CD4-positive, alpha-beta T cell treated with Interleukin-1 beta for 1 hour (primary cell): Measurements from ENCODE around the gene IL10RB.
A peak's percentile ranks its signal among the peaks of the same experiment; 100 is the strongest.
"Not testable (repeated sequence)": the region's sequence is repeated elsewhere in the genome, so short reads cannot be mapped to it uniquely, and the experiment has no call there.

Source experiments
- DNase-seq, 2 donors: peaks; one replicate each; pipeline ENCODE4 v3.0.0-alpha.2; 2020 to 2022

The IL10RB gene

DNA sequence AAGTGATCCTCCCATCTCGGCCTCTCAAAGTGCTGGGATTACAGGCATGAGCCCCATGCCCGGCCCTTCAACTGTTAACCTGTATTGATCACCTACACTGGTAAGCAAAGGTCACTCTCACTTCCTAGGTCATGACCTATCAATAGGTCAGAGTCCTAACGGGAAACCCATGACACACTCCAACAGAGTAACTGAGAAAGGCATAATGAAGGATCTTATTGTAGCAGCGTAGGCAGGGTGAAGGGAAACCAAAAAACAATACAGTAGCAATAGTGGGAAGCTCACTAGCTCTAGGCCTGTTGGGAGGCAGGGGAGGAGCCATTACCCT, 39.1 kb downstream of the IL10RB start:
- DNase-seq, result no peak

DNA sequence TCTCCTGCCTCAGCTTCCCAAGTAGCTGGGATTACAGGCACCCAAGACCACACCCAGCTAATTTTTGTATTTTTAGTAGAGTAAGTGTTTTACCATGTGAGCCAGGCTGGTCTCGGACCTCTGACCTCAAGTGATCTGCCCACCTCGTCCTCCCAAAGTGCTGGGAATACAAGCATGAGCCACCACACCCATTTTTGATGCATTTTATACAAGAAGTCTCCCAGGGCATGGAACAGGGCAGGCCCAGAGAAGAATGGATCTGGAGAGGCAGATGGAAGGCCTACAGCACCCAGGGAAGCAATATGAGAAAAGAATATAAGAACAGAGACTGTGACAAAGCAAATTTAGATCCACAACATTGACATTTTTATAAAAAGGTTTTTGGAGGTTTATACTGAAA, 39.8 kb downstream of the IL10RB start:
- no peak for DNase-seq

DNA sequence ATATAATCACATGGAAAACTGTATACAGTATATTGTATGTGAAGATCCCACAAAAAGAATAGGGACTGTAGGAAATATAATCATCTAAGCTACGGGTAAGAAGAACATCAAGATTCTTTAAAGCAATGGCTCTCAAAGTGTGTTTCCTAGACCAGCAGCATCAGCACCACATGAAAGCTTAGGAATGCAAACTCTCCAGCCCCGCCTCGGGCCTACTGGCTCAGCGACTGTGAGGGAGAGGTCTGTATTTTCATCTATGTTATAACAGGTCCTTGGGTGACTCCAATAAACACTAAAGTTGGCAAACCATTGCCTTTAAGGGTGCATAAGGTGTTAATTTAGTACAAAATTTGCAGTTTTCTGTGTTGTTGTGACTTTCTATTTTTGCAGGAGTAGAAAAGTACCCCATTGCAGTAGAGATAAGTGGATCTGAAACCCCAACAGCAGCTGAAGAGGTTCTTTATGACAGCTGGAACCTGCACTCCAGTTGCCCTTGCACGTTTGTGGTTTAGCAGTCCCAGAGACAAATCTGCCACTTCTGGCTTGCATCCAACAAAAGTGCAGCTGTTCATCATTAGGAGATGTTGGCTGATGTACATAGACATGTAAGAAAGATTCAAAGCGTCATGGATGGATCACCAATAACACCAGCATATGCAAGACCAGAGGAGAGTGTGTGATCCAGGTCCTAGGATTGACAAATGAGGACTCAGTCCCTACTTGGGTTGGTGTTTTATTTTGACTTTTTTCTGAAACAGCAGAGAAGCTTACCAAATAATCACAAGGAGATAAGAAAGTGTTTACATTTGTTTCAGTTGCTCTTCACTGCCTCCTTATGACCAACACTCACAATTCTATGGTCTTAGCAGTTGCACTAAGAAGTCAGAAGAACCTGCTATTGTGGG, 42.7 kb downstream of the IL10RB start:
- peak; percentile 21 to 44 for DNase-seq

DNA sequence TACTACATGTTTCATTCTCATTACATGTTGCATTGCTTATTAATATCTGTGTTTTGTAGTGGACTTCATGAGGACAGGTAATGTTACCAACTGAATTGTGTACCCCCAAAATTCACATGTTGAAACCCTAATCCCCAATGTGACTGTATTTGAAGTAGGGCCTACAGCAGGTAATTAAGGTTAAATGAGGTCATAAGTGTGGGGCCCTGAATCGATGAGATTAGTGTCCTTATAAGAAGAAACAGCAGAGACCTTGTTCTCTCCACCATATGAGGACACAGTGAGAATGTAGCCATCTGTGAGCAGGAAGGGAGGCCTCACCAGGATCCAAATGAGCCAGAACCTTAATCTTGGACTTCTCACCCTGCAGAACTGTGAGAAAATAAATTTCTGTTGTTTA, 43.6 kb downstream of the IL10RB start:
- no peak for DNase-seq

DNA sequence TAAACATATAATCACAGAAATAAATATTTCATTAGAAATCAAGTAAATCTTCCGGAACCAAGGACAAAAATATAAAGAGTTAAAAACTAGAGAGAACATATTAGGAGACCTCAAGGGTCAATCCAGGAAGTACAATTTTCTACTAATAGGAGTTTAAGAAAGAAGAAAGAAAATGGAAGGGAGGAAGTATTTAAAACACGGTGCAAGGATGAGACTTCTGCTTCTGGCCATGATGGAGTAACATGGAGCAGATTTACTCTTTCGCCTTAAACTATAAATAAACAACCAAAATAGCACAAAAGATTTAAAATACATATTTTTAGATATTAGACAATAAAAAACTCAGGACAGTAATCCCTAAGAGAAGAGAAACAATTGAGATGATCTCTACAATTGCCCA, 46.0 kb downstream of the IL10RB start:
- no peak for DNase-seq

DNA sequence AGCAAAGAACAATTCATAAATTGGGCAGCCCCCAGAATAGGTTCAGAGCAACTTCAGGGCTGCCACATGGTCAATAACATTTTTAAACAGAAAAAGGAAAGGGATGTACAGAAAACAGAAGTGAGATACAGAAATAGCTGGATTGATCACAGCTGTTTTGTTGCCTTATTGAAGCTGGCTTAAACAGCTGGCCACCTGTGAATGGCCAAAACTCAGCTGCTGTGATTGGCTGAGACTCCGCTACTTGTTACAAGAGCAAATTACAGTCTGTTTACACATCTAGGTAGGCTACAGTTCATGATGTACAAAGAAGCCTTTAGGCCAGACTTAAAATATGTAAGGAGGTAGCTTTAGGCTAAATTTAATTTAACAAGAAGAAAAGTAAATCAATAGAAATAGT, 47.0 kb downstream of the IL10RB start:
- no peak for DNase-seq

DNA sequence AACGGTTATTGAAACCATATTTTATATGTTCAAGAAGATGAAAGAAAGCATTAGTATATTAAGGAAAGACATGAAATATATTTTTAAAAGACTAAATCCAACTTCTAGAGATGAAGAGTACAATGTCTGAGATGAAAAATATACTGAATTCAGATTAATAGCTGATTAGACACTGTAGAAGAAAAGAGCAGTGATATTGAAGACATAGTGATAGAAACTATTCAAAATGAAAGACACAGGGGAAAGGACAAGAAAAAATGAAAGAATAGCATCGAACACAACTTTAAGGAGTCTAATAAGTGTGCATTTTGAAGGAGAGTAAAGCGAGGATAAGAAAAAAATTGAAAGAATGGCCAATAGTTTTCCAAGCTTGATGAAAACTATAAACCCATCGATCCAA, 47.4 kb downstream of the IL10RB start:
- DNase-seq, result no peak

DNA sequence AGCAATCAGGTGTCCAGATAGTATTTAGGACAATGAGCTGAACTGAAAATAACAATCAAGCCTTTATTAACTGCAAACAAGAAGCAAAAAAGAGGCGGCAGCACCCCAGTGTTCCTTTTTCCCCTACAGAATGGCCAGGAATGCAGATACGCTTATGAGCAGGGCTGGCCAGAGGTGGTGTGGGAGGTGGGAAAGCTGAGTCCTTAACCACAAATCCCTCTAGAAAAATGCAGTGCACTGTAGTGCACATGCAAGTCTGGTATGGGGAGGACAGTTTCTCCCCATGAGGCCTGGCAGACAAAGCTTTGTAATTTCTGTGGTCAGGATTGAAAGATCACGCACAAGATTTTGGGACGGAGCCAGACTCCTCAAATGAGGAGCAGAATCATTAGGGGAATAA, 47.9 kb downstream of the IL10RB start:
- DNase-seq, result no peak

DNA sequence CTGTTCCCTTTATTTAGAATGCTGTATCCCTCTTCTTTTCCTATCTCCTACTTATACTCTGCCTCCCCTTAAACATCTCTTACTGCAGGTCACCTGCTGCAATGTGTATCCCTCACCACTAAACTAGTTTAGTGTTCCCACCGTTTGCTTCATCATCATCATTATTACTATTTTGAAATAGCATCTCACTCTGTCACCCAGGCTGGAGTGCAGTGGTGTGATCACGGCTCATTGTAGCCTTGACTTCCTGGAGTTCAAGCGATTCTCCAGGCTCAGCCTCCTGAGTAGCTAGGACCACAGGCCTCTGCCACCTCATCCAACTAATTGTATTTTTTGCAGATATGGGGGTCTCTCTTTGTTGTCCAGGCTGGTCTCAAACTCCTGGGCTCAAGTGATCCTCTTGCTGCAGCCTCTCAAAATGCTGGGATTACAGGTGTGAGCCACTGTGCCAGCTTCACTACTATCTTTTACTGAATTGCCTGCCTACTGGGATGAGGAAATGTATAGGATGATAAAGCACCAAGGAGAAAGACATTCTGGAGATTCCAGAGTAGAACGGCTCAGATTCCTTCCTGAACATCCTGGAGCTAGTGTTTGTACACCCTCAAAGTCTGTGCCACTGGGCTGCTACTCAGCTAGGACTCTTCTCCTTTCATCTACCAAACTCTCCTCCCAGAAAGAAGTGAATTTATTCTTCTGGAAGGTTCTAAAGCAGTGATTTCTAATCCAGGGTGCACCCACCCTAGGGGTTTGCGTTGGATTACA, 50.0 kb downstream of the IL10RB start:
- no peak for DNase-seq

DNA sequence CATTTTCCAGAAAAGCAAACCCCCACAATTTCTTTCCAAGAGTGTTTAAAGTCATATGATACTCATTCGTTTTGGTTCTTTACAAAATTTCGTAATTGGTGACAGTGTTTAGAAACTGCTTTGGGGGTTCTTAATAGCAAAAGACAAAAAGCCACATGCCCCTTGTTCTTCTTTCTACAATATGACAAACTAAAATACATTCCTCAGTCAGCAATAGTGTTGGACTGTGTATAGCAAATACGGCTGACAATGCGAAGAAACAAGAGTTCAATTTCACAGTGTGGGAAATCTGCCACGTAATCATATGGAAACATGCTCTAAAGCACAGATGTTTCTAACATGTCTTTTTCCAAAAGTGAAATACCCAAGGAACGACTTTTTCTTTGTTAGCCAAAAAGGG, 51.0 kb downstream of the IL10RB start:
- DNase-seq, result no peak

DNA sequence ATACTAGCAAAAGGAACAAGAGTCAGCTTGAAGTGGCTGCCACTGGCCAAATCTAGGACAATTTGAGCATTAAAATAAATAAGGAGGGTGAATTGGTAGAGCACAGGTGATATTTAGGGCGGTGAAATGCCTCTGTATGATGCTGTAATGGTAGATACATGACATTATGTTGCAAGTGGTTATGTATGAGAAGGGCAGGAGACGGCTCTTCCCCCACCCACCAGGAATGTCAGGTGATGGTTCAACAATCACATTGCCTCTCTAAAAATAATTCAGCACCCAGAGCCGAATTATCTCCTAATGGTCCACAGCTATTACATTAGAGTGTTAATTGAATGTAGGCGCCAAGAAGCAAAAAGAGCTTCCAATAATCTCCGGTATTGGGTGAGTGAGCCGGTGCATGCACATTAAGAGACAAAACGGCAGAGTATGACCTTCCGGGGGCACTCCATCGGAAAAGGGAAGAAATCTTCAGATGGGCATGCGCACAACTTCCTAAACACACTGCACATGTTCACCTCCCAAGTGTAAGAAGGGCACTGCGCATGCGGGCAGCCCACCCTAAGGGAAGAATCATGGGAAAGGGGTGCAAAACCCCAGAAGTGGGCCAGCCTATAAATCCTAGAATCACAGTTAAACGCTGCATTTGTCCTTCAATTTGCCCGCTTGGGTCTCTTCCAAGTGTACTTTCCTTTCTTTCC, 51.8 kb downstream of the IL10RB start:
- no peak for DNase-seq

DNA sequence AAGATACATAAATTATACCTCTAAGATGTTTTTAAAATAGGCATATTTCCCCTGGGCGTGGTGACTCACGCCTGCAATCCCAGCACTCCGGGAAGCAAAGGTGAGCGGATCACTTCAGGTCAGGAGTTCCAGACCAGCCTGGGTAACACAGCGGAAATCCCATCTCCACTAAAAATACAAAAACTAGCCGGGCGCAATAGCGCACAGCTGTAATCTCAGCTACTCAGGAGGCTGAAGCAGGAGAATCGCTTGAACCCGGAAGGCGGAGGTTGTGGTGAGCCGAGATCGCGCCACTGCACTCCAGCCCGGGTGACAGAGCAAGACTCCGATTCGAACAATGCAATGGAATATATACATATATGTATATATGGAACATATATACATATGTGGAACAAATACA, 54.8 kb downstream of the IL10RB start:
- not testable (repeated sequence) for DNase-seq

DNA sequence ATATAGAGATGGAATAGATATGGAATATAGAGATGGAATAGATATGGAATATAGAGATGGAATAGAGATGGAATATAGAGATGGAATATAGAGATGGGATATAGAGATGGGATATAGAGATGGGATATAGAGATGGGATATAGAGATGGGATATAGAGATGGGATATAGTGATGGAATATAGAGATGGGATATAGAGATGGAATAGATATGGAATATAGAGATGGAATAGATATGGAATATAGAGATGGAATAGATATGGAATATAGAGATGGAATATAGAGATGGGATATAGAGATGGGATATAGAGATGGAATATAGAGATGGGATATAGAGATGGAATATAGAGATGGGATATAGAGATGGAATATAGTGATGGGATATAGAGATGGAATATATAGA, 57.4 kb downstream of the IL10RB start:
- DNase-seq, result not testable (repeated sequence)

DNA sequence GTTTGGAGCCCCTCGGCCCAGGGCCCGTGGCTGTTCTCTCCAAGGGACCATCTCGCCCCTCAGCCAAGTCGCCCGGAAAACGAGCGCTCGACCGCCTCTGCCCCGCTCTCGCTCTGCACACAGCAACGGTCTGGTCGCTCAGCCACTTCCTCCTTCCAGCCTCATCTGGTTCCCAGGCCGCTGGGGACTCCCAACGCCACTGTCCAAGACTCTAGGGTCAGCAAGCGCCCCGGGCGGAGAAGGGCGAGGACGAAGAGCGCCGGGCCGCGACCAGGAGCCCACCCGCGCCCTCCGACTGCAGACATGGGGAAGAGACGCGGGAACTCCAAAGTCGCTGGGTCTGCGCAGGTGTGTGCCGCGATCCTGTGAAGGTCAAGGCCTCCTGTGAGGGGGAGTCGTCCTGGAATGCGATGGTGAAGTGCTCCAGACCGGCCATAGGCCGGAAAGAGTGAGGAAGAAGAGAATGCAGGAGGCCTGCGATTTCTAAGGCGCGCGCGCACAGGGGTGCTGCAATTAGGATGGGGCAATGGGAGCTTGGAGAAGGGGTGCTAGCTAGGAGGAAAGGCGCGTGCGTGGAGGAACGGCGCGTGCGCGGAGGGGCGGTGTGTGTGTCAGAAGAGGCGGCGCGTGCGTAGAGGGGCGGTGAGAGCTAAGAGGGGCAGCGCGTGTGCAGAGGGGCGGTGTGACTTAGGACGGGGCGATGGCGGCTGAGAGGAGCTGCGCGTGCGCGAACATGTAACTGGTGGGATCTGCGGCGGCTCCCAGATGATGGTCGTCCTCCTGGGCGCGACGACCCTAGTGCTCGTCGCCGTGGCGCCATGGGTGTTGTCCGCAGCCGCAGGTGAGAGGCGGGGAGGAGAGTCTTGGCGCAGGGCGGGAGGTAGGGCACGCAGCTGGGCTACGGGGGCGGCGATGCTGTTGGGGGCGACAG, 58.4 kb downstream of the IL10RB start, which contains the start of gene IFNAR1:
TSS of gene IFNAR1 (plus strand) at position 680 of the 931 bp plus-strand sequence. CDS start at position 766, 86 bp downstream.
- peak; percentile 97 to 98 for DNase-seq

DNA sequence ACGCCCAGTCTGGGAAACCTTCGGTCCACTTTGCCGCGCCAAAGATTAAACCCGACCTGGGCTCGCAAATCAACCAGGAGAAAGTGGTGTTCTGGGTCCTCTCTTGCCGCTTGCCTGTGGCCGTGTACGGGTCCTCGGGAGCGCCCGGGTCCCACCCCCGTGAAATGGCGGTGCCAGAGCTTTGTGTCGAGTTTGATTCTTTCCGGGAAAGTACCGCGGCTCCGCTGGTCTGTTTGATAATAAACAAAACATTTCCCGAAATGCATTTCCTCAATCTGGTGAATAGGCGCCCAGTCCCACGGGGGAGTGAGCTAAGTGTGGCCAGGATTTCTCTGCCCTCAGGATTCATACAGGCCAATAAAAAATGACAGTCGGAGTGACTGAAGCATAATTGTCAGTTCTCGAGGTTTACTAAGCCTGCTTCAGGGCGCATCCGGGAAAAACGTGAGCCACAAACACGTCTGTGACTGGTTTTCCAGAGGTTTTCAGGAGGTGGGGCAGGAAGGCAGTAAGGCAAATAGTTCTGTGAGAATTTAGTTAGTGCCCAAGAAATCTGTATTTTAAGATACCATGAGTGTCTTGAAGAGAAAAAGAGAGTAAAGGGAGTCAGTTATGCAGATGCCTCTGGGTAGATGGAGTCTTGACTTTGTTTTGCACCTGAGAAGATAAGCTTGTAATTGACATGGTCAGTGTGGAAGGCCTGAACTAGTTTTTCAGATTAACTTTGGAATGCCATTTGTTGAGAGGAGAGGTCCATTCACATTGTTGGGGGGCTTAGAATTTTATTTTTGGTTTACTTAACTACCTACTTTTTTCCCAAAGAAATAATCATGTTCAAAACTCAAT, 59.3 kb downstream of the IL10RB start:
- peak; percentile 76 to 81 for DNase-seq

DNA sequence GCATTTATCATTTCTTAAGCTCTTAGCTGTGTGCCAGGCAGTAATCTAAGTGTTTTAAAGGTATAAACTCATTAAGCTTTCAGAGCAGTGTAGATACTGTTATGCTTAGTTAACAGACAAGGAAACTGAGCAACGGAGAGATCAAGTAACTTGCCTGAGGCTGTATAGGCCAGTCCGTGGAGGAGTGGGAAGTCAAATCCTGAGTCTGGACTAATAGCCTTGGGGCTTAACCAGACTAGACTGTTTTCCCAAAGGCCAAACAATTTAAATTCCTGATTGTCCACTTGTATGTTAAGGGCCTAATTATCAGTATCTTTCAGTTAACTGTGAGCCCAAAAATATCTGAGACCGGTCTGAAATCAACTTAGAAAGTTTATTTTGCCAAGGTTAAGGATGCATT, 61.2 kb downstream of the IL10RB start:
- DNase-seq, result no peak

DNA sequence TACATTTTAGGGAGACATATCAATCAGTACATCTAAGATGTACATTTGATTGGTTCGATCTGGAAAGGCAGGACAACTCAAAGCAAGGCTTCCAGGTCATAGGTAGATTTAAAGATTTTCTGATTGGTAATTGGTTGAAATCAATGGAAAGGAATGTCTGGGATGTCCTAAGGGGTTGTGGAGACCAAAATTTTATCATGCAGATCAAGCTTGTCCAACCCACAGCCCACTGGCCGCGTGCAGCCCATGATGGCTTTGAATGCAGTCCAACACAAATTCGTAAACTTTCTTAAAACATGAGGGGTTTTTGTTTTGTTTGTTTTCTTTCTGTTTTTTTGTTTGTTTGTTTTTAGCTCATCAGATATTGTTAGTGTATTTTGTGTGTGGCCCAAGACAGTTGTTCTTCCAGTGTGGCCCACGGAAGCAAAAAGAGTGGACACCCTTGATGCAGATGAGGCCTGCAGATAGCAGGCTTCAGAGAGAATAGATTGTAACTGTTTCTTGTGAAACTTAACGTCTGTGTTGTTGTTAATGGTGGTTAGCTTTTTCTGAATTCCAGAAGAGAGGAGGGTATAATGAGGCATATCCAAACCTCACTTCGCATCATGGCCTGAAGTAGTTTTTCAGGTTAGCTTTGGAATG, 61.7 kb downstream of the IL10RB start:
- no peak for DNase-seq

DNA sequence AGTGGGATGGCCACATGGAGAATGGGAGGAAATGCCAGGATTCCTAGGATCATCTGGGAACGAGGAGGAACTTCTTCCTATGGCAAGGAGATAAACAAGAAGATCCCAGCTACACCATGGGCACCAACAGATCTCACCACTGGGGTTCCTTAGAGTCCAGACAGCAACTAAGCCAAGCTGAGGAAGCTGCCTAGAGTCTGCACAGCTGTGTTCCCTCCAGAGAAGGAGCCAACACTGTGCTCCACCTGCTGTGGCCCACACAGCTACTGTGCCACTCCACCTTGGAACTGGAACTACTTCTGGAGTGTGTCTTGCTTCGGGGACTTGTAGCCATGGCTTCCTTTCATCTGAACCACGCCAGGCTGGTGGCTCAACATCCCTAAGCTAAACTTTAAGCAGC, 64.6 kb downstream of the IL10RB start:
- no peak for DNase-seq

DNA sequence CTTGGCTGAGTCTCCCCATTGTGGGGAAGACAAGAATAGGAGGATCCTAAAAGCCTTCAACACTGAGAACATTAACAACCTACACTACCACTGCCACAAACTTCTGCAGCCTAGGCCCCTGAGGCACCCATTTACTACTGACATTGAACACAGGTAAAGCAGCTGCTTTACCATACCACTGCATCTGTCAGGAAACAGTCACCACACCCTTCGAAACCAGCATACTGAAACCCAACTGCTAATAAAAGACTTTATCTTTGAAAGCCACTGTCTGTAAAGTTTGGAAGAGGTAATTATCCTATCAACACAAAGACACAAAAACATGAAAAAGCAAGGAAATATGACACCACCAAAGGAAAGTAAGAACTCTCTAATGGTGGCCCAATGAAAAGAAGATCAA, 66.0 kb downstream of the IL10RB start:
- peak; percentile 25 to 26 for DNase-seq

DNA sequence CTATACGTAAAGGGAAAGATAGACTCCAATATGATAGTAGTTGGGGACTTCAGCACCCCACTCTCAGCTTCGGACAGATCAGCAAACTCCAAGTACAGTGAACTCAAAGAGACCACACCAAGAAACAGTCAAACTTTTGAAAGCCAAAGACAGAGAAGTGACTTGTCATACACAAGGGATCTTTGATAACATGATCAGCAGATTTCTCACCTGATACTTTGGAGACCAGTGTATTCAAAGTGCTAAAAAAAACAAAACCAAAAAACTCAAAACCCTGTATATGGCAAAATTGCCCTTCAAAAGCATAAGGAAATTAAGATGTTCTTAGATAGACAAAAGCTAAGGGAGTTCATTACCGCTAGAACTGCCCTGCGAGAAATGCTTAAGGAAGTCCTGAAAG, 68.0 kb downstream of the IL10RB start:
- no peak for DNase-seq

DNA sequence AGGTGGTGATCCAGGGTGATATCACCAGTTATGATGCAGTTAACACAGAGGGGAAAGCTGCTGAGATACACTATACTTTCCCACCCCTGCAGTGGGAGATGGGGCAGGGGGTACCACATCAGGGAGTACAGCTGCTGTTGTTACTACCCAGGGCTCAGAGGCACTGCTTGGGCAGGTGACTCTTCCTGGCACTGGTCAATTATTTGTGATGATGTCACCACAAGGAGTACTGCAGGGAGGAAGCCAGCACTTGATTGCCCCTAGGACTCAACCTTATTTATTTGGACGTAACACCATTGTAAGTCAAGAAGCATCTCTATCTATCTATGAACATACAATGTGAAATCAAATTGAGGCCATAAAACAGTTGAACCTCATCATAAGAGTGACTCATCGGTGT, 68.7 kb downstream of the IL10RB start:
- no peak for DNase-seq
